ENCODE results near the gene NUFIP2.

The NUFIP2 gene

DNA sequence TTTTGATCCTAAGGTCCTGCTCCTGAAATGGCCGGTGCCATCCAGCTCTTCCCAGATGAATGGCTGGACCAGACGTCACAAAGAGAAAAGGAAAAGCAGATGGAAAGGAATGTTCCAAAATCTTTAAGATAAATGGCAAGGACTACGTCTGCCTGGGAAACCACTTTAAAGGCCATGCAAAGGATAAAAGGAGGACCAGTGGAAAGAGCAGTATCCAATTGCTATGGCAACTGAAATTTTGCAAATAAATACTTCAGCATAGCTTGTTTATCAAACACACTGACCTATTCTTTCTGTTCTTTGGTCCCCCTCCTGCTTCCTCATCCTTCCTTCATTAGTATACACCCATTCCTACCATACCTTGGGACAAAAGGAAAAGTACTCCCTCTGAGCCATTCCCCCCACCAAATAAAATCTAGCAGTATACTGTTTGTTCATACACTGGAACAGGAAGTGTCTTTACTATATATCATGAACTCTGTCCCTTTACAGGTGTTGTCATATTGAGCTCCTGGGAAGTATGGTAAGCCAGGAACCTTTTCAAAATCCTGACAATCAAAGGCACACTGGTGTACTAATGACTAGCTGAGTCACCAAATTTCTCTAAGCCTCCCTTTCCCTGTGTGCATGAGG is 37.2 kb upstream of the NUFIP2 start:
- Histone ChIP-seq H3K27me3 (replicated peaks) (no peaks in the 10 kb centered on the region), H3K36me3 (replicated peaks) (no peaks in the 10 kb centered on the region), H3K27ac (no peak overlapping the region), H3K4me3 (ENCODE audit: low read depth, low read length) (no peak overlapping the region)
- DNase-seq = no peak
- TF ChIP-seq, protein P1, sequence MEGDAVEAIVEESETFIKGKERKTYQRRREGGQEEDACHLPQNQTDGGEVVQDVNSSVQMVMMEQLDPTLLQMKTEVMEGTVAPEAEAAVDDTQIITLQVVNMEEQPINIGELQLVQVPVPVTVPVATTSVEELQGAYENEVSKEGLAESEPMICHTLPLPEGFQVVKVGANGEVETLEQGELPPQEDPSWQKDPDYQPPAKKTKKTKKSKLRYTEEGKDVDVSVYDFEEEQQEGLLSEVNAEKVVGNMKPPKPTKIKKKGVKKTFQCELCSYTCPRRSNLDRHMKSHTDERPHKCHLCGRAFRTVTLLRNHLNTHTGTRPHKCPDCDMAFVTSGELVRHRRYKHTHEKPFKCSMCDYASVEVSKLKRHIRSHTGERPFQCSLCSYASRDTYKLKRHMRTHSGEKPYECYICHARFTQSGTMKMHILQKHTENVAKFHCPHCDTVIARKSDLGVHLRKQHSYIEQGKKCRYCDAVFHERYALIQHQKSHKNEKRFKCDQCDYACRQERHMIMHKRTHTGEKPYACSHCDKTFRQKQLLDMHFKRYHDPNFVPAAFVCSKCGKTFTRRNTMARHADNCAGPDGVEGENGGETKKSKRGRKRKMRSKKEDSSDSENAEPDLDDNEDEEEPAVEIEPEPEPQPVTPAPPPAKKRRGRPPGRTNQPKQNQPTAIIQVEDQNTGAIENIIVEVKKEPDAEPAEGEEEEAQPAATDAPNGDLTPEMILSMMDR (IDR thresholded peaks at IDR 0.05; ENCODE audit: low read depth, low read length, missing control alignments) = no peak
- in situ Hi-C loops (cut with HindIII; ENCODE audit: low pct_ligation_motif_present, low sequenced_read_pairs) = no loop called here

DNA sequence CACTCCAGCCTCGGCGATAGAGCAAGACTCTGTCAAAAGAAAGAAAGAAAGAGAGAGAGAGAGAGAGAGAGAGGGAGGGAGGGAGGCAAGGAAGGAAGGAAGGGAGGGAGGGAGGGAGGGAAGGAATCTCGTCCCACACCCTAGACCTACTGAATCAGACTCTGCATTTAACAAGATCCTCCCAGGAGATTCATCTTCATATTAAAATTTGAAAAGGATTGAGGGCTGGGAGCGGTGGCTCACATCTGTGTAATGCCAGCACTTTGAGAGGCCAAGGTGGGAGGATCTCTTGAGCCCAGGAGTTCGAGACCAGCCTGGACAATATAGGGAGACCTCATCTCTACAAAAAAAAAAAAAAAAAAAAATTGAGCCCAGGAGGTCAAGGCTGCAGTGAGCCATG is 33.5 kb upstream of the NUFIP2 start:
- H3K27ac ChIP-seq = no peak overlapping the region
- no peak for DNase-seq
- no peak overlapping the region for H3K4me3 ChIP-seq (ENCODE audit: low read depth, low read length)
- TF ChIP-seq, protein P1 (IDR thresholded peaks at IDR 0.05; ENCODE audit: low read depth, low read length, missing control alignments) = no peak
- H3K36me3 ChIP-seq (replicated peaks) = no peaks in the 10 kb centered on the region
- H3K27me3 ChIP-seq (replicated peaks) = no peaks in the 10 kb centered on the region
- in situ Hi-C loops (cut with HindIII; ENCODE audit: low pct_ligation_motif_present, low sequenced_read_pairs) = no loop called here

GRCh38 chr17:29326023-29326813 is 32.3 kb upstream of the NUFIP2 start:
- H3K27ac ChIP-seq = no peak overlapping the region
- H3K4me3 ChIP-seq (ENCODE audit: low read depth, low read length) = no peak overlapping the region
- DNase-seq = no peak
- in situ Hi-C loops (cut with HindIII; ENCODE audit: low pct_ligation_motif_present, low sequenced_read_pairs) = no loop called here
- no peaks in the 10 kb centered on the region for H3K27me3 ChIP-seq (replicated peaks)
- TF ChIP-seq, protein P1 (IDR thresholded peaks at IDR 0.05; ENCODE audit: low read depth, low read length, missing control alignments) = no peak
- H3K36me3 ChIP-seq (replicated peaks) = no peaks in the 10 kb centered on the region

- DNase-seq = no peak
- Histone ChIP-seq H3K27me3 (replicated peaks) (no peaks in the 10 kb centered on the region), H3K36me3 (replicated peaks) (no peaks in the 10 kb centered on the region), H3K4me3 (ENCODE audit: low read depth, low read length) (no peak overlapping the region), H3K27ac (no peak overlapping the region)
- in situ Hi-C loops (cut with HindIII; ENCODE audit: low pct_ligation_motif_present, low sequenced_read_pairs) = no loop called here
- TF ChIP-seq, protein P1 (IDR thresholded peaks at IDR 0.05; ENCODE audit: low read depth, low read length, missing control alignments) = no peak
Measured at GRCh38 chr17:29322363-29322762, 28.4 kb upstream of the NUFIP2 start.

- H3K4me3 ChIP-seq (ENCODE audit: low read depth, low read length) = no peak overlapping the region
- no peak for DNase-seq
- no peaks in the 10 kb centered on the region for H3K27me3 ChIP-seq (replicated peaks)
- H3K27ac ChIP-seq = no peak overlapping the region
- TF ChIP-seq, protein P1 (IDR thresholded peaks at IDR 0.05; ENCODE audit: low read depth, low read length, missing control alignments) = no peak
- in situ Hi-C loops (cut with HindIII; ENCODE audit: low pct_ligation_motif_present, low sequenced_read_pairs) = no loop called here
- no peaks in the 10 kb centered on the region for H3K36me3 ChIP-seq (replicated peaks)
Measured at GRCh38 chr17:29303386-29303785, 9.4 kb upstream of the NUFIP2 start.

Measured in brain microvascular endothelial cell (primary cell).